ENCODE results near the gene NAA10.

- TF ChIP-seq CTCF (IDR thresholded peaks at IDR 0.05; ENCODE audit: poor library complexity) = peak; percentile 22
- no peak for TF ChIP-seq EZH2phosphoT487 (IDR thresholded peaks at IDR 0.05; ENCODE audit: low read depth, severe bottlenecking, unreplicated experiment)
These were observed 6.7 kb downstream of the NAA10 start for GRCh38 chrX:153927922-153928760.

Data from hepatocyte (in vitro differentiated cells).